Liver (tissue), 9 donors: ENCODE results near the gene ITPKB. TPM values are rescaled to one million over a fixed set of nuclear protein-coding genes. Genes with fewer than 3 reads are reported as not detected.

Experiments used
- DNase-seq: peaks from one replicate; pipeline ENCODE4 v3.0.0-alpha.2; 2017; ENCODE audit warnings: low spot score
- H3K27ac ChIP-seq, 2 donors: one replicate each; pipeline ENCODE4 v1.7.0; 2013; ENCODE audit warnings: inconsistent platforms in 2 of 2, low read length in 2 of 2, control low read depth in 1 of 2, low read depth in 1 of 2, mild to moderate bottlenecking in 1 of 2
- H3K27me3 ChIP-seq, 4 donors: one replicate each; pipeline versions ENCODE4 v1.6.1 to v1.7.0; 2013; ENCODE audit warnings: low read length in 3 of 4, inconsistent platforms in 1 of 4, mild to moderate bottlenecking in 1 of 4, moderate library complexity in 1 of 4; ENCODE audit not compliant: control insufficient read depth in 4 of 4, insufficient read depth in 4 of 4
- H3K36me3 ChIP-seq, 4 donors: one replicate each; pipeline versions ENCODE4 v1.6.1 to v1.7.0; 2013; ENCODE audit warnings: low read length in 3 of 4, mild to moderate bottlenecking in 3 of 4, low read depth in 1 of 4, moderate library complexity in 1 of 4; ENCODE audit not compliant: control insufficient read depth in 4 of 4, insufficient read depth in 3 of 4
- H3K4me1 ChIP-seq, 4 donors: one replicate each; pipeline versions ENCODE4 v1.6.1 to v1.7.0; 2013; ENCODE audit warnings: low read length in 3 of 4, mild to moderate bottlenecking in 3 of 4, moderate library complexity in 1 of 4; ENCODE audit not compliant: control insufficient read depth in 4 of 4, insufficient read depth in 4 of 4
- H3K4me3 ChIP-seq, 3 donors: one replicate each; pipeline versions ENCODE4 v1.6.1 to v1.7.0; 2013; ENCODE audit warnings: low read length in 3 of 3, control low read depth in 1 of 3, low read depth in 1 of 3, mild to moderate bottlenecking in 1 of 3
- H3K9ac ChIP-seq, 2 donors: one replicate each; pipeline ENCODE4 v1.7.0; 2013; ENCODE audit warnings: low read length in 2 of 2, mild to moderate bottlenecking in 2 of 2, moderate library complexity in 2 of 2, control low read depth in 1 of 2, low read depth in 1 of 2
- H3K9me3 ChIP-seq, 4 donors: one replicate each; pipeline versions ENCODE4 v1.6.1 to v1.7.0; 2013; ENCODE audit warnings: low read length in 3 of 4; ENCODE audit not compliant: control insufficient read depth in 4 of 4
- EGR1 ChIP-seq, 2 donors: IDR thresholded peaks; 2 replicates each; pipeline ENCODE4 v1.6.1; 2016 to 2018; ENCODE audit warnings: antibody characterized with exemption in 2 of 2, low read depth in 2 of 2
- FOXA1 ChIP-seq: IDR thresholded peaks from 2 replicates; pipeline ENCODE4 v1.6.1; 2016; ENCODE audit warnings: antibody characterized with exemption
- FOXA2 ChIP-seq: IDR thresholded peaks from 2 replicates; pipeline ENCODE4 v1.6.1; 2016; ENCODE audit warnings: antibody characterized with exemption
- GABPA ChIP-seq, 2 donors: IDR thresholded peaks in 1 of 2; conservative IDR thresholded peaks in 1 of 2; 2 replicates each; pipeline ENCODE4 v1.6.1; 2016; ENCODE audit warnings: antibody characterized with exemption in 2 of 2, mild to moderate bottlenecking in 1 of 2, moderate library complexity in 1 of 2
- HNF4A ChIP-seq, 2 donors: conservative IDR thresholded peaks; 2 replicates each; pipeline ENCODE4 v1.6.1; 2016; ENCODE audit warnings: antibody characterized with exemption in 2 of 2, mild to moderate bottlenecking in 2 of 2
- HNF4G ChIP-seq: IDR thresholded peaks from 2 replicates; pipeline ENCODE4 v1.6.1; 2016; ENCODE audit warnings: antibody characterized with exemption
- JUND ChIP-seq, 2 donors: IDR thresholded peaks; 2 replicates each; pipeline ENCODE4 v1.6.1; 2016; ENCODE audit warnings: antibody characterized with exemption in 2 of 2
- RAD21 ChIP-seq, 2 donors: IDR thresholded peaks; 2 replicates each; pipeline ENCODE4 v1.6.1; 2016; ENCODE audit warnings: antibody characterized with exemption in 2 of 2, mild to moderate bottlenecking in 2 of 2
- RXRA ChIP-seq, 2 donors: IDR thresholded peaks; 2 replicates each; pipeline ENCODE4 v1.6.1; 2017 to 2018; ENCODE audit warnings: antibody characterized with exemption in 2 of 2, mild to moderate bottlenecking in 1 of 2
- SP1 ChIP-seq: IDR thresholded peaks from 2 replicates; pipeline ENCODE4 v1.6.1; 2018; ENCODE audit warnings: antibody characterized with exemption, mild to moderate bottlenecking
- TAF1 ChIP-seq: conservative IDR thresholded peaks from 2 replicates; pipeline ENCODE4 v1.6.1; 2016; ENCODE audit warnings: antibody characterized with exemption, mild to moderate bottlenecking
- YY1 ChIP-seq: IDR thresholded peaks from 2 replicates; pipeline ENCODE4 v1.6.1; 2016; ENCODE audit warnings: antibody characterized with exemption, mild to moderate bottlenecking
- WGBS: extraction: QIAGEN DNeasy Blood & Tissue Kit; methylation state at CpG from one replicate; pipeline ENCODE4 v1.1.7; 2013; 5-methylcytosine and 5-hydroxymethylcytosine counted together
- polyA plus RNA-seq, 2 donors: library from polyadenylated mRNA; stranded (reverse) in 1 of 2; unstranded in 1 of 2; fragments of 200-250 nt in 1 of 2; fragments of >200 nt in 1 of 2; fragmentation: Nextera tagmentation in 1 of 2; extraction: Ambion mirVana in 1 of 2; gene quantifications; one replicate each; pipeline versions ENCODE4 v1.2.1 to v1.2.3, GENCODE V29; 2013 to 2015
- total RNA-seq, 2 donors: library from RNA; depleted of rRNA; stranded (reverse); fragments of >200 nt; gene quantifications; one replicate each; pipeline ENCODE4 v1.2.3, GENCODE V29; 2014
- TF ChIP-seq, protein P1 (sequence below): IDR thresholded peaks from 2 replicates; pipeline ENCODE4 v1.6.1; 2016; ENCODE audit warnings: antibody characterized with exemption
- TF ChIP-seq, protein P2 (sequence below): IDR thresholded peaks from 2 replicates; pipeline ENCODE4 v1.6.1; 2016; ENCODE audit warnings: antibody characterized with exemption
- TF ChIP-seq, protein P3 (sequence below): IDR thresholded peaks from 2 replicates; pipeline ENCODE4 v1.6.1; 2016; ENCODE audit warnings: antibody characterized with exemption
- TF ChIP-seq, protein P4 (sequence below): fragments of 150-350 bp; IDR thresholded peaks from 2 replicates; pipeline ENCODE4 v1.5.1; 2017; ENCODE audit warnings: improper control_type of control experiment, low read depth, low read length; ENCODE audit not compliant: missing input control
- TF ChIP-seq, protein P5 (sequence below): IDR thresholded peaks from 2 replicates; pipeline ENCODE4 v1.6.1; 2016; ENCODE audit warnings: antibody characterized with exemption, mild to moderate bottlenecking
- donor health status: healthy.
- donor health status: healthy.
- donor health status: healthy.
- donor health status: healthy.
- donor health status: healthy.

ITPKB gene
- total and polyA plus RNA-seq, 4 donors = 0.61 to 5.8 (median 3.7) TPM

DNA sequence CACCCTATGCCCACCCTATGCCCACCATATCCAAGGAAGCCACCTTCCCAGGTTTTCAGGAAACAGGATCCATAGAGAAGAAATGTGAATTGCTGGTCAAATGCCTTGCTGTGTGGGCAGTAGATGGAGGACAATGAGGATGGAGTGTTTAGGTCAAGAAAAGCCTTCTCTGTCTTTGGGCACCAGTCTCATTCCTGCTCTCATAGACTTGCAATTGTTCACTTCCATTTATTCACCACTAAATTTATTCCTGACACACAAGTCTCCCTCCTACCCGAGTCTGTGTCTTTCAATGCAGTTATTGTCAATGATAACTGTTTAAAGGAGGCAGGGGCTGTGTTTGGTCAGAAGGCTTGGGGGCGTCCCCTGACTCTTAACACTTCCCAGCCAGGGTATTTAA is 48.0 kb upstream of the ITPKB start:
- Histone ChIP-seq H3K9me3 (no peaks in the 10 kb centered on the region), H3K4me3 (no peak overlapping the region), H3K9ac (no peak overlapping the region), H3K4me1 (no peaks in the 10 kb centered on the region), H3K27me3 (no peaks in the 10 kb centered on the region), H3K27ac (no peak overlapping the region), H3K36me3 (no peaks in the 10 kb centered on the region)
- no peak for TF ChIP-seq EGR1 (IDR thresholded peaks at IDR 0.05; ENCODE audit: low read depth in 2 of 2)
- no peak for TF ChIP-seq GABPA (IDR thresholded peaks at IDR 0.05 in 1 of 2, conservative IDR thresholded peaks at IDR 0.05 in 1 of 2)
- TF ChIP-seq HNF4G = no peak
- WGBS = 69% methylated on average over 2 of the region's 2 CpGs
- DNase-seq = no peak

DNA sequence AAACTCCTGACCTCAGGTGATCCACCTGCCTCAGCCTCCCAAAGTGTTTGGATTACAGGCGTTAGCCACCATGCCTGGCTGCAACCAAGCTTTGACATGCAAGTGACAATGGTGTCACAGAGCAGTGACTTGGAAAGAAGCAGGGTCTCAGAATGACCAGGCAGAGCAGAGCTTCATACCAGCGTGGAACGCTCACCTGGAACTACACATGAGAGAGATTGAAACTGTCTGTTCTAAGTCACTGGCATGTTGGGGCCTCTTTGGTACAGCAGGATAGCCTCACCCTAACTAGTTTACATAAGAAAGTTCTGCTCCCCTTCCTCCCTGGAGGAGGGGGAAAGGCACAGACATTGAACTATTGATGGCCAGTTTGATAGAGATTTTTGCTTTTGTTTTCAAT is 47.5 kb upstream of the ITPKB start:
- DNase-seq = no peak
- H3K27ac ChIP-seq = no peak overlapping the region
- no peak overlapping the region for H3K4me3 ChIP-seq
- no peak overlapping the region for H3K9ac ChIP-seq
- no peaks in the 10 kb centered on the region for H3K9me3 ChIP-seq
- H3K36me3 ChIP-seq = no peaks in the 10 kb centered on the region
- H3K27me3 ChIP-seq = no peaks in the 10 kb centered on the region
- WGBS = 82% methylated on average over 3 of the region's 3 CpGs
- TF ChIP-seq, protein P1, sequence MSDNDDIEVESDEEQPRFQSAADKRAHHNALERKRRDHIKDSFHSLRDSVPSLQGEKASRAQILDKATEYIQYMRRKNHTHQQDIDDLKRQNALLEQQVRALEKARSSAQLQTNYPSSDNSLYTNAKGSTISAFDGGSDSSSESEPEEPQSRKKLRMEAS = no peak
- TF ChIP-seq JUND (IDR thresholded peaks at IDR 0.05) (no peak), RXRA (IDR thresholded peaks at IDR 0.05) (no peak), FOXA1 (no peak), FOXA2 (no peak), YY1 (no peak), TAF1 (no peak), EGR1 (IDR thresholded peaks at IDR 0.05; ENCODE audit: low read depth in 2 of 2) (no peak), SP1 (no peak), RAD21 (IDR thresholded peaks at IDR 0.05) (no peak), HNF4G (no peak), GABPA (IDR thresholded peaks at IDR 0.05 in 1 of 2, conservative IDR thresholded peaks at IDR 0.05 in 1 of 2) (no peak), HNF4A (conservative IDR thresholded peaks at IDR 0.05) (no peak)
- TF ChIP-seq, protein P2, sequence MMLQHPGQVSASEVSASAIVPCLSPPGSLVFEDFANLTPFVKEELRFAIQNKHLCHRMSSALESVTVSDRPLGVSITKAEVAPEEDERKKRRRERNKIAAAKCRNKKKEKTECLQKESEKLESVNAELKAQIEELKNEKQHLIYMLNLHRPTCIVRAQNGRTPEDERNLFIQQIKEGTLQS = no peak
- TF ChIP-seq, protein P3, sequence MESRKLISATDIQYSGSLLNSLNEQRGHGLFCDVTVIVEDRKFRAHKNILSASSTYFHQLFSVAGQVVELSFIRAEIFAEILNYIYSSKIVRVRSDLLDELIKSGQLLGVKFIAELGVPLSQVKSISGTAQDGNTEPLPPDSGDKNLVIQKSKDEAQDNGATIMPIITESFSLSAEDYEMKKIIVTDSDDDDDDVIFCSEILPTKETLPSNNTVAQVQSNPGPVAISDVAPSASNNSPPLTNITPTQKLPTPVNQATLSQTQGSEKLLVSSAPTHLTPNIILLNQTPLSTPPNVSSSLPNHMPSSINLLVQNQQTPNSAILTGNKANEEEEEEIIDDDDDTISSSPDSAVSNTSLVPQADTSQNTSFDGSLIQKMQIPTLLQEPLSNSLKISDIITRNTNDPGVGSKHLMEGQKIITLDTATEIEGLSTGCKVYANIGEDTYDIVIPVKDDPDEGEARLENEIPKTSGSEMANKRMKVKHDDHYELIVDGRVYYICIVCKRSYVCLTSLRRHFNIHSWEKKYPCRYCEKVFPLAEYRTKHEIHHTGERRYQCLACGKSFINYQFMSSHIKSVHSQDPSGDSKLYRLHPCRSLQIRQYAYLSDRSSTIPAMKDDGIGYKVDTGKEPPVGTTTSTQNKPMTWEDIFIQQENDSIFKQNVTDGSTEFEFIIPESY = no peak
- TF ChIP-seq, protein P4, sequence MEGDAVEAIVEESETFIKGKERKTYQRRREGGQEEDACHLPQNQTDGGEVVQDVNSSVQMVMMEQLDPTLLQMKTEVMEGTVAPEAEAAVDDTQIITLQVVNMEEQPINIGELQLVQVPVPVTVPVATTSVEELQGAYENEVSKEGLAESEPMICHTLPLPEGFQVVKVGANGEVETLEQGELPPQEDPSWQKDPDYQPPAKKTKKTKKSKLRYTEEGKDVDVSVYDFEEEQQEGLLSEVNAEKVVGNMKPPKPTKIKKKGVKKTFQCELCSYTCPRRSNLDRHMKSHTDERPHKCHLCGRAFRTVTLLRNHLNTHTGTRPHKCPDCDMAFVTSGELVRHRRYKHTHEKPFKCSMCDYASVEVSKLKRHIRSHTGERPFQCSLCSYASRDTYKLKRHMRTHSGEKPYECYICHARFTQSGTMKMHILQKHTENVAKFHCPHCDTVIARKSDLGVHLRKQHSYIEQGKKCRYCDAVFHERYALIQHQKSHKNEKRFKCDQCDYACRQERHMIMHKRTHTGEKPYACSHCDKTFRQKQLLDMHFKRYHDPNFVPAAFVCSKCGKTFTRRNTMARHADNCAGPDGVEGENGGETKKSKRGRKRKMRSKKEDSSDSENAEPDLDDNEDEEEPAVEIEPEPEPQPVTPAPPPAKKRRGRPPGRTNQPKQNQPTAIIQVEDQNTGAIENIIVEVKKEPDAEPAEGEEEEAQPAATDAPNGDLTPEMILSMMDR = no peak
- TF ChIP-seq, protein P5, sequence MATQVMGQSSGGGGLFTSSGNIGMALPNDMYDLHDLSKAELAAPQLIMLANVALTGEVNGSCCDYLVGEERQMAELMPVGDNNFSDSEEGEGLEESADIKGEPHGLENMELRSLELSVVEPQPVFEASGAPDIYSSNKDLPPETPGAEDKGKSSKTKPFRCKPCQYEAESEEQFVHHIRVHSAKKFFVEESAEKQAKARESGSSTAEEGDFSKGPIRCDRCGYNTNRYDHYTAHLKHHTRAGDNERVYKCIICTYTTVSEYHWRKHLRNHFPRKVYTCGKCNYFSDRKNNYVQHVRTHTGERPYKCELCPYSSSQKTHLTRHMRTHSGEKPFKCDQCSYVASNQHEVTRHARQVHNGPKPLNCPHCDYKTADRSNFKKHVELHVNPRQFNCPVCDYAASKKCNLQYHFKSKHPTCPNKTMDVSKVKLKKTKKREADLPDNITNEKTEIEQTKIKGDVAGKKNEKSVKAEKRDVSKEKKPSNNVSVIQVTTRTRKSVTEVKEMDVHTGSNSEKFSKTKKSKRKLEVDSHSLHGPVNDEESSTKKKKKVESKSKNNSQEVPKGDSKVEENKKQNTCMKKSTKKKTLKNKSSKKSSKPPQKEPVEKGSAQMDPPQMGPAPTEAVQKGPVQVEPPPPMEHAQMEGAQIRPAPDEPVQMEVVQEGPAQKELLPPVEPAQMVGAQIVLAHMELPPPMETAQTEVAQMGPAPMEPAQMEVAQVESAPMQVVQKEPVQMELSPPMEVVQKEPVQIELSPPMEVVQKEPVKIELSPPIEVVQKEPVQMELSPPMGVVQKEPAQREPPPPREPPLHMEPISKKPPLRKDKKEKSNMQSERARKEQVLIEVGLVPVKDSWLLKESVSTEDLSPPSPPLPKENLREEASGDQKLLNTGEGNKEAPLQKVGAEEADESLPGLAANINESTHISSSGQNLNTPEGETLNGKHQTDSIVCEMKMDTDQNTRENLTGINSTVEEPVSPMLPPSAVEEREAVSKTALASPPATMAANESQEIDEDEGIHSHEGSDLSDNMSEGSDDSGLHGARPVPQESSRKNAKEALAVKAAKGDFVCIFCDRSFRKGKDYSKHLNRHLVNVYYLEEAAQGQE = no peak
- H3K4me1 ChIP-seq = no peaks in the 10 kb centered on the region
